ENCODE measurements around the gene RPS29. TPM values are rescaled to one million over a fixed set of nuclear protein-coding genes. Genes with fewer than 3 reads are reported as not detected.

Gene RPS29
- total RNA-seq, 1 experiment from 2014 or later = 3,604 TPM

DNA sequence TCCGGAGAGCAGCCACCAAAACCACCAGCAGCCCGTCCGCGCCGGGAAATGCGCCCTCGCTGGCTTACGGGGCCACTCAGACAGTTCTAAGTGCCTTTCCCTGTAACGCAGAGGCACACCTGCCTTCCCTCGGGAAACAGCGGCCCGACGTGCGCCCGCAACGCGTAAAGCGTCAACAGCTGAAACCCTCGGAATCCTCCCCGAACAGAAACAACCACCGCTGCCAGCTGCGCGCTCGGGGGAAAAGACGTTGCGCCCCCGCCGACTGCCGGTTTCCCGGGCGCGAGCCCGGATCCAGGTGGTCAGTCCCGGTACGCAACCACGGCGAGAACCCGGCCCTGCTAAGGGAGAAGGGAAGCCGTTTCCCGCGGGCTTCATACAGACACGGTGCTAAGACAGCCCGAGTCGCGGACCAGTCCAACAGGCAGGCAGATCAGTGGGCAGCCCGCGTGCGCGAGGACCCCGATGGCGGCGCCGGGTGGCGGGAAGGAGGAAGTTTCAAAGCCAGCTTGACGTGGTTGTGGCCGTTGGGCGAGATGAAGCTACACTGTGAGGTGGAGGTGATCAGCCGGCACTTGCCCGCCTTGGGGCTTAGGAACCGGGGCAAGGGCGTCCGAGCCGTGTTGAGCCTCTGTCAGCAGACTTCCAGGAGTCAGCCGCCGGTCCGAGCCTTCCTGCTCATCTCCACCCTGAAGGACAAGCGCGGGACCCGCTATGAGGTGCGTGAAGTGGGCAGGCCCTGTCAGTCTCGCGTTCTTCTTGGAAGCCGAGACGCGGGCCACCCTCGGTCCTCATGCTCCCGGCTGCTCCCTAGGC lies 12.5 kb upstream of the RPS29 start, which contains the start of gene LRR1:
Gene LRR1, plus strand, starts transcription at position 456 of the 816 bp plus-strand sequence. Its CDS starts 81 bp downstream, at position 537.
- DNase-seq (ENCODE audit: low read depth) = peak; percentile 92

DNA sequence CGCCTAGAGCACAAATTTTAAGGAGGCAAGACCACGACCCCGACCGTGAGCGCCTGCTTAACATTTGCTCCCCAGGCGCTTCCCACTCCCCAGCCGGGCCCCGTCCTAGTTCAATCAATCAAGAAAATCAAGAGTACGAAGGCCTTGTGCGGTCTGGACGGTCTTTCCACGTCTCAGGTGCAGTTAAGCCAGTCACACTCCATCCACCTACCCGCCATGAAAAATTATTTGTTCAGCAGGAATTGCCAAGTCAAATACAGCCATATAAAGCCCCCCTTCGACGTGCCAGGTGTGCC lies 12.0 kb upstream of the RPS29 start:
- DNase-seq (ENCODE audit: low read depth) = no peak

GRCh38 chr14:49594347-49595091 lies 8.3 kb upstream of the RPS29 start:
- no peak for DNase-seq (ENCODE audit: low read depth)

GRCh38 chr14:49593016-49593415 lies 6.8 kb upstream of the RPS29 start:
- DNase-seq (ENCODE audit: low read depth) = no peak

DNA sequence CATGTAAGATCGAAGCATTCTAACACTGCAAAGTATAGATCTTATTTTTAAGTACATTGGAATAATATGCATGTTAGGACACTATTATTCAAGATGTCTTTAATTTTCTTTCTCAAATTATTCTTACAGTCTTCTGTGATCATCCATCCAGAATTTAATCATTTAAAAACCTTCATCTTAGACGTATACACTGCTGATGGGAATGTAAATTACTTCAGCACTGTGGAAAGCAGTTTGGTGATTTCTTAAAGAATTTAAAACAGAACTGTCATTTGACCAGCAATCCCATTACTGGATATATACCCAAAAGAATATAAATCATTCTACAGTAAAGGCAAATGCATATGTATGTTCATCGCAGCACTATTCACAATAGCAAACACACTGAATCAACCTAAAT lies 3.2 kb upstream of the RPS29 start:
- DNase-seq (ENCODE audit: low read depth) = no peak

DNA sequence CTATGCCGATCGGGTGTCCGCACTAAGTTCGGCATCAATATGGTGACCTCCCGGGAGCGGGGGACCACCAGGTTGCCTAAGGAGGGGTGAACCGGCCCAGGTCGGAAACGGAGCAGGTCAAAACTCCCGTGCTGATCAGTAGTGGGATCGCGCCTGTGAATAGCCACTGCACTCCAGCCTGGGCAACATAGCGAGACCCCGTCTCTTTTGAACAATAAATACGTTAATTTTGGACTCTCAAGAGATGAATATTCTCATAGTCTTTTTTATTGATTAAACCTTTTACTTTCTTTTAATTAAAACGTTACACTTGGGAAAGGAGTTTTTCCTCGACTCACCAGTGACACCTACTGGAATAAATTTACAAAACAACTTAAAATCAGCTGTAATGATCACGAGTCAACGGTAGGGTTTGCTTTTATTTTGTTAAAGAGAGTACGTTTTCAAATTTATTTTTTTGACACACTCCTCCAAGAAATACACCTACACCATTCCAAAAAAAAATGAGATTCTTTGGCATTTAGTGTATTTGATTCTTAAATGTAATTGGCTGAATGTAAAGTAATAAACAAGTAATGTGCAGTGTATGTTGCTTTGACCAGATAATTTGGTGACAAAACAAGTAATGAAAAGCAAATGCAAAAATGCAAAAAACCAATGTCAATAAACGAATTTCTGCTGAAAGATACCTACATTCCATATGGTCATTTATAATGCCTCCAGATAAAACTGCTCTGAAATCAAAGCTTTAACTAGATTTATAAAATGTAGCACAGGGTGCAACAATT lies 687 bp upstream of the RPS29 start:
- DNase-seq (ENCODE audit: low read depth) = peak; percentile 64

GRCh38 chr14:49584981-49585640 lies 1.1 kb downstream of the RPS29 start:
- DNase-seq (ENCODE audit: low read depth) = peak; percentile 30

DNA sequence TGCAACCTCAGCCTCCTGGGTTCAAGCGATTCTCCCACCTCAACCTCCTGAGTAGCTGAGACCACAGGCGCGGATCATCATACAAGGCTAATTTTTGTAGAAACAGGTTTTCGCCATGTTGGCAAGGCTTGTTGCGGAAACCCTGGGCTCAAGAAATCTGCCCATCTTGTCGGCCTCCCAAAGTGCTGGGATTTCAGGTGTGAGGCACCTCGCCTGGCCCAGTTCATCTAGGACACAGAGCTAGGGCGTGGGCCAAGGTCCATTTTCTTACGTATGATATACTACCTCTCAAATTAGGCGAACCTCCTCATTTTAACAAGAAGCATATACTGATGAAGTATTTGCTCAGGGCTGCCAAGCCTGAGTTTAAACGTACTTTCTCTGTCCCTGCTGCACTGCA lies 2.1 kb downstream of the RPS29 start:
- no peak for DNase-seq (ENCODE audit: low read depth)

DNA sequence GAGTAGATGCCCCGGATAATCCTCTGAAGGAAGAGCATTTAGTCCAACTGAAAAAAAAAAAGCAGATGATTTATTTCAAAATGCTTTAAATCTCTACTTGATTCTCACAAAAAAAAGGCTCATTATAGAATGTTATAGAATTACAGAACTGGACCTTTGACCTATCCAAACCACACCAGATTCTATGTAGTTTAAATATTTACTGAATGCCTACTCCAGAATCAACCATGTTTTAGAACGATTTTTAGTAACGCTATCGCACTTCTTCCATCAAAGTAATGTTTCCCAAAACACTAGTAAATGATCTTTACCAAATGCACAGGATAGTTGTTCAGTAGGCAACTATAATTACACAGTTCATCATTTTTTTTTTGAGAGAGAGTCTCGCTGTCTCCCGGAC lies 2.6 kb downstream of the RPS29 start:
- DNase-seq (ENCODE audit: low read depth) = no peak

DNA sequence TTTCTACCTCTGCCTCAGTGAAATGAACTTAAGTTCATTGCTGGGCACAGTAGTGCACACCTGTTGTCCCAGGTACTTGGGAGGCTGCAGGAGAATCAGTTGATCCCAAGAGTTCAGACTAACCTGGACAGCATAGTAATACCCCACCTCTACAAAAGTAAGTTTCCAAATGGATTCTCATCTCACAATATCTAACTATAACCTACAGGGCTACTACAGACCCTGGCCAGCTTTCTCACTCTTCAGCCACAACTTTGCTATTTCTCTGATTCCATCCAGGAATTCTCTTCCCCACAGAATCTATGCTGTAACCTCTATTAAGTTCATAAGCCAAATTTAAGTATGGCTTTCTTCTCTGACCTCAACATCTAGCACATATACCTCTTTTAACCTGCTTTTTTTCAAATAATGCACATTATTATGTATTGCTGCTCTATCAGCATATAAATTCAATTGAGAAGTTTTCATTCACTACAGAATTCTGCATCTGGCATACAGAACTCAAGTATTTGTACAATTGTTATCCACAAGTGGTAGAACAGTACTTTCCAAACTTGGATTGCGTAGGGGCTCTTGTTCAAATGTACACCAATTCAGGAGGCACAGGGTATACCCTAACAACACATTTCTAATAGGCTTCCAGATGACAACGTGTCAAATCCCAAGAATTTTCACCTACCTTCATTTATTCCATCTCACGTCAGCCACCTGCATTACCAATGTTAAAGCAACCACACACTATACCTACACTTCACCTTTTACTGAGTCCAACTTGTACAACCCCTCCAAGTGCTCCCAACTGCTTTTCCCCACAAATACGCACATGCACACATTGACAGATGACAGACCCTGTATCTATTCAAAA lies 3.8 kb downstream of the RPS29 start:
- DNase-seq (ENCODE audit: low read depth) = no peak

GRCh38 chr14:49581209-49582112 lies 4.7 kb downstream of the RPS29 start:
- no peak for DNase-seq (ENCODE audit: low read depth)

GRCh38 chr14:49579841-49580240 lies 6.3 kb downstream of the RPS29 start:
- no peak for DNase-seq (ENCODE audit: low read depth)

DNA sequence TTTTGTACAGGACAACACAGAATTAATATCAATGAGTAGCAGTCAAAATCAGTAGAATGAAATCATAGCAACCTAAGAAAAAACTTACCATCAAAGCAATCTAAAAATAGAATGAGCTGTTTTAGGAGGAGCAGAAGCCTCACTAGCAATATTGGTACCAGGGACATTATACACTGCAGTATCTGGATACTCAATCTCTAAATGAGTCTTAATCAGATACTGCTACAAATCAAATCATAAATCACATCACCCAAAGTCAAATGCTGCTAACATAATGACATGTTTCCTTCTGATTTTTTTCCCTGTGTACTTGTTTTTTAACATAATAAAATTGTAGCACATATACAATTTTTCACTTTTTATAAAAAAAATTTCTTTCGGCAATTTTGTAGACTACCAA lies 8.0 kb downstream of the RPS29 start:
- DNase-seq (ENCODE audit: low read depth) = no peak

GRCh38 chr14:49574038-49574437 lies 12.1 kb downstream of the RPS29 start:
- no peak for DNase-seq (ENCODE audit: low read depth)

GRCh38 chr14:49569281-49569680 lies 16.9 kb downstream of the RPS29 start:
- DNase-seq (ENCODE audit: low read depth) = no peak

- no peak for DNase-seq (ENCODE audit: low read depth)
Observed at GRCh38 chr14:49566714-49567113, 19.5 kb downstream of the RPS29 start.

DNA sequence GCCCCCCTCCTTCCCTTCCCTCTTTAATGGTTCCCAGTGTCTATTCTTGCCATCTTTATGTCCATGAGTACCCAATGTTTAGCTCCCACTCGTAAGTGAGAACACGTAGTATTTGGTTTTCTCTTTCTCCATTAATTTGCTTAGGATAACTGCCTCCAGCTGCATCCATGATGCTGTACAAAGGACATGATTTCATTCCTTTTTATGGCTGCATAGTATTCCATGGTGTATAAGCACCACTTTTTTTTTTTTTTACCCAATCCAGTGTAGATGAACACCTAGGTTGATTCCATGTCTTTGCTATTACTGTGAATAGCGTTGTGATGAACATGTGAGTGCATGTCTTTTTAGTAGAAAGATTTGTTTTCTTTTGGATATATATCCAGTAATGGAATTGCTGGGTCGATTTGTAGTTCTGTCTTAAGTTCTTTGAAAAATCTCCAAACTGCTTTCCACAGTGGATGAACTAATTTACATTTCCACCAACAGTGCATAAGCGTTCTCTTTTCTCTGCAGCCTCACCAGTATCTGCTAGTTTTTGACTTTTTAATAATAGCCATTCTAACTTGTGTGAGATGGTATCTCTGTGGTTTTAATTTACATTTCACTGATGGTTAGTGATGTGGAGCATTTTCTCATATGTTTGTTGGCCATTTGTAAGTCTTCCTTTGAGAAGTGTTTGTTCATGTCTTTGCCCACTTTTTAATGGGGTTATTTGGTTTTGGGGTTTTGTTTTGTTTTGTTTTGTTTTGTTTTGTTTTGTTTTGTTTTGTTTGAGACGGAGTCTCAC lies 26.0 kb downstream of the RPS29 start:
- DNase-seq (ENCODE audit: low read depth) = no peak

DNA sequence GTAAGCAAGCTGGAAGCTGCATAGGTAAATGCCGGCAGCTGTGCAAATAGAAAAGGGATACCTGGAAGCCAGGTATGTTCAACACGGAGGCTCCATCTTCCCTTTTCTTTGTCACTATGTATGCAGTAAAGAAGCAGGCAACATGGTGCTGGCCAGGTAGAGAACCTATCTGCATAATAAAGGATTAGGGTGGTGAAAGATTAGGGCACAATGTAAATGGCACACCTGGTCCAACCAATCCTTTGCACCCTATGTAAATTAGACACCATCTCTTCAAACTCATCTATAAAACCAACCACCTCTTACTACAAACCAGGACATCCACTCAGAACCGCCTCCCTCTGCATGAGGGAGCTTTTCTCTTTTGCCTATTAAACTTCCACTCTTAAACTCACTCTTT lies 32.3 kb downstream of the RPS29 start:
- no peak for DNase-seq (ENCODE audit: low read depth)

DNA sequence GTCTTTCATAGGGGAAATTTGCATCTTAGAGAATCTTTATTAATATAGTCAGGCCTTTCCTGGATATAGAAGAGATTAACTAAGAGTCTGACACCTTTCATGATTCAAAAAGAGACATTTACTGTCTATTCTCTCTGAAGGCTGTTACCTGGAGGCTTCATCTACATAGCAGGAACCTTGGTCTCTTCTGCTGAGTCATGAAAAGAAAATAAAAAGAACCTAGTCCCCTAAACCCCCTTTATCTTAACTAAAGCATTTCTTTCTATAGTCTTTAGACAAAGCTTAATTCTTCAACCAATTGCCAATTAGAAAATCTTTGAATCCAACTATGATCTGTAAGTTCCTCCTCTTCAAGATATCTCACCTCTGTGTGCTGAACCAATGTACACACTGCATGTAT lies 33.1 kb downstream of the RPS29 start:
- DNase-seq (ENCODE audit: low read depth) = no peak

Data from Daoy (cell line).